ENCODE results near the gene PIAS4.
A peak's percentile ranks its signal among the peaks of the same experiment; 100 is the strongest.

The PIAS4 gene

DNA sequence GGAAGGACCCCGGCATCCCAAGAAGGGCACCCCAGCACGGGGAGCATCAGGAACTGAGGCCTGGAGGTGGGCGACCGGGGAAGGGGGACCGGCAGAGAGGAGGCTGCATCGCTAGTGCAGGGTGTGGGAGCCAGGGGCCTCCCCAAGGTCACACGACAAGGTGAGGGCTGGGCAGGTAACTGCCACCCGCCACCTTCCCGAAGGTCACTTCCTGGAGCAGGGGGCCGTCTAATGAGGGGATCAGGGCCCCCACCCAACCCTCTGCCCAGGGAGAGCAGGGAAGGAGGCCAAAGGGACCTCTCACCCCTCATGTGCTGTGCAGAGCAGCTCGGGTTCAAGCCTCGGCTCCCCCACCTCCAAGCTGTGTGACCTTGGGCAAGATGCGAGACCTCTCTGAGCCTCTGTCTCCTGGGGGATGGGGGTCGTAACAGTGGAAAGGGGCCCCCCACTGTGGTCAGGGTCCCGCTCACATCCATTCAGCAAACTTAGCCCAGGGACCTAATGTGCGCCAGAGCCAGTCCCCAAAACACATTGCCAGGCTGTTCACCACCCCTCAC, 53.2 kb downstream of the PIAS4 start:
- no peak for DNase-seq

DNA sequence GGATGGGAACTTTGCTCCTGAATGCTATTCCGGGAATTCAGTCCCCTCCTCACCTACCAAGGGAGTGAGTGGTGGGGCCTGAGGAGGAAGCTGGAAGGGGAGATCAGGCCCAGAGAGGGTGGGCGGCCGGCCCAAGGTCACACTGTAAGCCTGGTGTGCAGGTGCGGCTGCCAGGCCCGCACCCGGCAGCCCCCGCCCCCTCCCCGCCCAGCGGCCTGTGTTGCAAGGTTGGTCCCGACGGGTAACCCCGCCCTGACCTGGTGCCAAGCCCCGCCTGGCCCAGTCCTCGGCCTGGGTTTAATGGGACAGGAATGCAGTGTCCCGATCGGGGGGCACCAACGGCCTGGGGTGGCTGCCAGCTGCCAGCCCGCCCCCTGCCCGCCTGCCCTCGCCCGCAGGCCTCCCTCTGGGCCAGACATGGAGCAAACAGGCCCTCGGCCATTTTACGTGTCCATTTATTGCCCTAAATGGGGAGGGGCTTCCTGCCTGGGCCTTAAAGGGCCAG, 53.7 kb downstream of the PIAS4 start:
- peak; percentile 34 to 58 for DNase-seq

DNA sequence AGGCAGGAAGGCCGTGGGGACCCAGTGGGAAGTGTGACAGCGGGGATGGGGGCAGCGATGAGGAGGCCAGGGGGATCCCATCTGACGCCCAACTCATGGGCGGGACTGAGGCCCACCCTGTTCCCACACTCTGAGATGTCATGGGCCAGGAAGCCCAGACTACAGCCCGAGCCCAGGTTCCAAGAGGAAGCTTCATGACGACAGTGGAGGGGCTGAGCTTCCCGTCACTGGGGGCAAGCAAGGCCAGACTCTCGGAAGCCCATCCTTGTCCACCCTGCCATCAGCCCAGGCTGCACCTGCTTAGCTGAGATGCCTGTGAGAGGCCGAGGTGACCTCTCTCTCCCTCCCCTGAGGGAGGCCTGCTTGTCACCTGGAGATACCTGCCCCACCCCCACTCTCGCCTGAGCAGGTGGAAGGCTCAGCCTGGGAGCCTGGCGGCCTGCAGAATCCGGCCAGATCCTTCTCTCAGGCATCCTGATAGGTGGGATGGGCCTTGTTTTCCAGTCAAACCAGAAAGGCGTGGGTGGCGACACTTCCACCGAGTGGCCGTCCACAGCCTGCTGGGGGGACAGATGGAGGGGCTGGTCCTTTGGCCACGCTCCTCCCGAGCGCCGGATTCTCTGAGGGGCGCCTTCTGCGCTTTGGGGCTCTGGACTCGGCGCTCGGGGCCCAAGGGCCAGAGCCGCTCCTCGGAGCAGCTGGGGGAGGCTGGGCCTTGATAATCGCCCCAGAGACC, 54.3 kb downstream of the PIAS4 start:
- no peak for DNase-seq

DNA sequence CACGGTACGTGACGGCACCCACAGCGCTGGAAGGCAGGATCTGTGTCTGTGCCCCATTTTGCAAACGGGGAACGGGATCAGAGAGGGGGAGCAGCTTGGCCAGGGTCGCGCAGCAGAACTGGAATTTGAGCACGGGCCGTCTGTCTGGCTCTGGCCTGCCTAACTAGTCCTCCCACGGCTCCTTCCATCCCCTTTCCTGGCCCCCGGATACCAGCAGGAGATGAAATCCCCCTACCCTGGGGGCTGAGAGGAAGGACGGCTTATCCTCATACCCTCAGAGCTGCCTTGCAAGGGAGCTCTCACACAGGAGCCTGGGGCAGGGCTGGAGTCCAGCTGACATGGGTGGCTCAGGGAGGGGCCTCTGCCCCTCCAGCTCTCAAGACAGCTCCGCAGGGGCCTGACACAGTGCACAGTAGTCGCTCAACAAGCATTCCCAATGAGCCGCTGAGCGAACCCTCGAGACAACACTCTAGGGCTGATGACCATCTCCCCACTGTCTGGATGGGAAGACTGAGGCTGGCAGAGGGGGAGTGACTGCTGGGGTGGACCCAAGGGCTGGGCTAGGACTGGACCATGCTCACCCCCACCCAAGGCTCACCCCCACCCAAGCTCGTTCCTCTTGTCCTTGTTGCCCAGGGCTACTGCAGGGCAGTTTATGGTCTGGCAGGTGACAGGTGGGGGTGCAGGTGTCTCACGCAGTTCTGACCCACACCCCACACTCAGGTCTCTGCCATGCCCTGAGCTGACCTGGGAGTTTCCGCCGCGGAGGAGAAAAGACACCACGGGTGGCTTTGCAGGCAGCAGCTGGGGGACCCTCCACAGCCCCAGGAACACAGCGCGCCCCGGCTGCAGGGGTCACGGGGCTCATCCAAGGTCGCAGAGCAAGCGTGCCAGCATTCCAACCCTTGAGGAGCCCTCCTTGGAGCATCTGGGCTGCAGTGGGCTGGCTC, 55.2 kb downstream of the PIAS4 start:
- no peak for DNase-seq

DNA sequence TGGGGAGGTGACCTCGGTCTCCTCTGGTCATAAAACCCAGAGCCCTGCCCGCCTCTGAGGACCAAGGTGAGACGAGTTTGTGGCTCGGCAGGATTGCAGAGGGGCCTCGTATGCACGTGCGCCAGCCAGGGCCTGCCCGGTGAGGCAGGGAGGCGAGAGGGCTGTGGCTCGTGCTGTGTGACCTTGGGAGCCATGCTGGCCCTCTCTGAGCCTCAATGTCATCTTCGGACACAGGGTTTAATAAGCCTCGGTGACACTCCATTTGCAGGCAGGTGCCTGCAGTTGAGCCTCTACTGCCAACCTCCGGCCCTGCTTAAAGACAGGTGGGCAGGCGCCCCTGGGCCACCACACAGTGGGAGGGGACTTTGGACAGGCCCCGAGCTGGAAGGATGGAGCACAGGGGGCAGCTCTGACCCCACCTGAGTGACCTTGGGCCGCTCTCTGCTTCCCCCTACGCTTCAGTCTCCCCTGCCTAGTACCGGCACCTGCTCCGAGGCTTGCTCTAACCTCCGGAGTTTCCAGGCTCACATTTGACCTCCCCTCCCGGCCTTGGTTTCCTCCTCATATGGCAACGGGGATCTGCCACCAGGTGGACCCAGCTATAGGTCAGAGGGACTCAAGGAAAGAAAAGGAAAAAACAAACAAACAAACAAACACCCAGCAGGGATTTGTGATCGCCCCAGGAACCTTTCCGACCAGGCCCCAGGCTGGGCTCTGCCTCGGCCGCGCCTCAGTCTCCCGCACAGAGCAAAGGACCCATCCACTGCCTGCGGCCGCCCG, 56.0 kb downstream of the PIAS4 start:
- DNase-seq: no peak

DNA sequence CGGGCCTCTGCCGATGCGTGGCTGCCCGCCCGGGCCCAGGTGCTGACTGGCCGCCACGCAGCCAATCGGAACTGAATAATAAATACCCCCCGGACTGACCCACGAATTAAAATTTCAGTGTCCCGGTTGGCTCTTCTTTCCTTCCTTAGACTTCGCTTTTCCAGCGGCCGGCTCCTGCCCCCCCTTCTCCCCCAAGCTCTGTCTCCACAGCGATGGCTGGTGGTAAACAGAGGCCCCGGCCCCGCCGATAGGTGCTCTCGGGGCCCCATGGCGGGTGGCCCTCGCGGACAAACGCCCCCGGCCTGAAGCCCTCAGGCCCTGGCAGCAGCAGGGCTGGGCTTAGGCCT, 56.6 kb downstream of the PIAS4 start:
- DNase-seq: no peak

DNA sequence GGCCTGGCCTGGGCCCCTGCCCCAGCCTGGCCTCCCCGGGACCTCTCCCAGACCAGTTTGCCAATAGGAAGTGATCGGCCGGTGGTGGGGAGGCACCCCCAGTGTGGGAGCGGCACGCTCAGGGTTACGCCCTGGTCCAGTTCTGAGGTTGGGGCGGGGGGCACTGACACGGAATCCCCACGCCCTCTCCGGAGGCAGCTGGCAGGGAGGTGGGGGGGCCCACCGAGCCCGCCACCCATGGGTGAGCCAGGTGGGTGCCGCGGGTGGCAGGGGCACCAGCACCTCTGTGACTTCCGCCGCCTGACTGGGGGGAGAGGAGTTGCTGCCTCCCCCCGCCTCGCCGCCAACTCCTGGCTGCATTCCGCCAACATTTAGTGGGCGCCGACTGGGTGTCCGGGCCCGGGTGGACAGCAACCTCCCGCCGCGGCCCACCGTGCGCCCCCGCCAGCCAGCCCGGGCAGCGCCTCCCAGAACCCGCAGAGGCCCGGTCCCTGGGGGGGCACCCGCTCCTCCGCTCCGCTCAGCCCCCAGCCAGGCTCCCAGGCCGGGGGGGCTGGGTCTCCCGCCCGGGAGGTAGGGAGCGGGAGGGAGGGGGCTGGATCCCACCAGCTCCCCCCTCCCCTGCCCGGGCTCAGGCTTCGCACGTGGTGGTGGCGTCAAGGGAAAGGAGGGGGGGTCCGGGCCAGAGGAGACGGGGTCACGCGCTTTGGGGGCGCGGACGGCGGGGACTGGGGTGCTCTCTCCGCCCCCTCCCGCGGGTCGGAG, 57.1 kb downstream of the PIAS4 start:
- DNase-seq: peak; percentile 44 to 64

DNA sequence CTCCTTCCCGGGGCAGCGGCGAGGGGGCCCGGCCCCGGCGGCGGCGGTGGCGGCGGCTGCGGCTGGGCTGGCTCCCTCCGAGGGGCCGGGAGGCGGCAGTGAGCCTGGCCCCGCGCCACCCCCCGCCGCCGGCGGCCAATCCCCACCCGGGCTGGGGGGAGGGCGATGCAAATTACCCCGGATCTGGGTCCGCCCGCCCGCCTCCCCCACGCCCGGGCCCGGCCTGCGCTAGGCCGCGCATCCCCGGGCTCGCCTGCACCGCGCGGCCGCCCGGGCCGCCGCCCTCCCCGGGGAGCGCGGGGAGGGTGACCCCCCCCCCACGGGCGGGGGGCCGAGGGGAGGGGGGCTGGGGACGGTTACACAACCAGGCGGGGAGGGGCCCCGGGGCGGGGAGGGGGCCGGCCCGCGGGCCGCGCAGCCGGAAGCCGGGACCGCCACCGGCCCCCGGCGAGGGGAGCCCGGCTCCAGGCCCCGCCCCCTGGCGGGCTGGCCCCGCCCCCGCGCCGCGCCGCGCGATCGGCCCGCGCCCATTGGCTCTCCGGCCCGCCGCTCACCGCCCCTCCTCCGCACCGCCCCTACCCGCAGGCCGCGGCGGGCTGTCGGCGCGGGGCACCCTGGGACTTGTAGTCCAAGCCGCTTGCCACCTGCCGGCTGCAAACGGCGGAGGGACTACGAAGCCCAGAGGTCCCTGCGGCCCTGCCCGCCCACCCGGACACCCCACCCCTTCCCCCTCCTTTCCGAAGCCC, 58.1 kb downstream of the PIAS4 start:
- peak; percentile 97 to 98 for DNase-seq

DNA sequence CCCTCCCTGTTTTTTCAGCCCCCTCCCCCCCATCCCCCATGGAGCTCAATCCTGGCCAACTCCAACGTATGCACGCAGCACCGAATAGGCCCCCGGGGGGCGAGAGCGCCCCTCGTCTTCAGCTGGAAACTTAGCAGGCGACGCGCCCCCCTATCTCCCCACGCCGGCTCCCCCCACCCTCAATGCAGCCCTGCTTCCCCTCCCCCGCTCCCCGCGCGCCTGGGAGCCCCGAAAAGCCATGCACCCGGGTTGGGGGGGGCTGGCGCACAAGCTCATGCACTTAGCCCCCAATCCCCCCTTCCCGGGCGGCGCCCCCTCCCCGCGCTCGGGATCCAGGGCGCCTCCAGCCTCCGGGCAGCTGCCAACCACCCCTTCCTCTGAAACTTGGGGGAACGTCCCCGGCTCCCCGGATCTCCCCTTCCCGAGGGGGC, 58.7 kb downstream of the PIAS4 start:
- peak; percentile 42 to 58 for DNase-seq

DNA sequence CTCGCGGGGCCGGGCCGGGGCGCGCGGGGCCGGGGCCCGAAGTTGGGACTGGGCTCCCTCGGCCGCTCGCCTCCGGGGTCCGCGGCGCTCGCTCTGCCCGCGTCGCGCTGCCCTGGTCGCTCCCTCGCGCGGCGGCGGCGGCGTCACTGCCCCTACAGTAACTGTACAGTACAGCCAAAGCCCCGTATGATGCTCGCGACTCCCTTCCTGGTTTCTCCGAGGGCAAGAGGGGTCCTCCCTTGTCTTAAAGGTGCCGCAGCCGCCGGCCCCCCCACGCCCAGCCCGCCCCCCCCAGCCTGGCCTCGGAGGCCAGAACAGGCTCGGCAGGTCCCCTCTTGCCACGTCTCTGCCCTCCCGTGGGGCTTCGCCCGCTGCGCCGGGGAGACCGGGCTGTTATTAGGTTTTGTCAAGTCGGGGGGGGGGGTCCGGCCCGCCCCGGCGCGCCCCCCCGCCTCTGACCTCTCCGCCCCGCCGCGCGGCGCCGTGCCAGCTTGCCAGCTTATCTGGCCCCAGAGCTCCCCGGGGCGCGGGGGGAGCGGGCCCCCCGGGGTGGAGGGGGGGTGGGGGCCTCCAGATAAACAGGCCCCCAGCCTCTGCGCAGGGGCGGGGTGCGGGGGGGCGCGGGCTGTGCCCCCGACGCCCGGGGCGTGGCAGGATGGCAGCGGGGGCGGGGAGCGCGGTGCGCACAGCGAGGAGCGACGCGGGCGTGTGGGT, 59.3 kb downstream of the PIAS4 start, which contains the start of gene ZBTB7A:
ZBTB7A (minus strand) TSS at position 218 of the 714 bp plus-strand sequence. CDS start 11,667 bp downstream, outside the sequence.
- DNase-seq: peak; percentile 82 to 85

DNA sequence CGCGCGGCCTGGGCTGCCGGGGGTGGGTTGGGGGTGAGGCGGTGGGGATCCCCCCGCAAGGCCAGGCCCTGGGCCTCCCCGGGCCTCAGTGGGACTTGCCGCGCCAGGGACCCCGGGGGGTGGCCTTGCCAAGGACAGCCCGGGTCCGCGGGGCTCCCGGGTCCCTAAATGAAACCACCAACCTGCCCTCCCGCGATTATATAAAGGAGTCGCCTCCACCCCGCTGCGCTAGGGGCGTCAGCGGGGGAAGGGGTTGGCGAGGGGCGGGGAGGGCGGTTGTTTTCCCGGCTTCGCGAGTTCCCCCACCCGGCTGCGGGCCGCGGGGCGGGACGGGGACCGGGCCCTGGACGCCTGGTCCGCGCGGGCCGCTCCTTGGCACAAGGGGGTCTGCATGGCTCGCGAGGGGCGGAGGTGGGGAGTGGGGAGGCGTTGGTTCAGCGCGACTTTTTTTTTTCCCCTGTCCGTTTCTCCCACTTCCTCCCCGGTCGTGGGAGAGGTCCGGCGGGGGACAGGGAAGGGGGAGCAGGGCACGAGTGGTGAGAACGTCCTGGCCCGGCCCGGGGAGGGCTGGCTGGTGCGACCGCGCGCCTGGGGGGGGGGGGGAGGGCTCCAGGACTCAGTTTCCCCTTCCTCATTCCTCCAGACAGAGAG, 60.0 kb downstream of the PIAS4 start:
- no peak for DNase-seq

DNA sequence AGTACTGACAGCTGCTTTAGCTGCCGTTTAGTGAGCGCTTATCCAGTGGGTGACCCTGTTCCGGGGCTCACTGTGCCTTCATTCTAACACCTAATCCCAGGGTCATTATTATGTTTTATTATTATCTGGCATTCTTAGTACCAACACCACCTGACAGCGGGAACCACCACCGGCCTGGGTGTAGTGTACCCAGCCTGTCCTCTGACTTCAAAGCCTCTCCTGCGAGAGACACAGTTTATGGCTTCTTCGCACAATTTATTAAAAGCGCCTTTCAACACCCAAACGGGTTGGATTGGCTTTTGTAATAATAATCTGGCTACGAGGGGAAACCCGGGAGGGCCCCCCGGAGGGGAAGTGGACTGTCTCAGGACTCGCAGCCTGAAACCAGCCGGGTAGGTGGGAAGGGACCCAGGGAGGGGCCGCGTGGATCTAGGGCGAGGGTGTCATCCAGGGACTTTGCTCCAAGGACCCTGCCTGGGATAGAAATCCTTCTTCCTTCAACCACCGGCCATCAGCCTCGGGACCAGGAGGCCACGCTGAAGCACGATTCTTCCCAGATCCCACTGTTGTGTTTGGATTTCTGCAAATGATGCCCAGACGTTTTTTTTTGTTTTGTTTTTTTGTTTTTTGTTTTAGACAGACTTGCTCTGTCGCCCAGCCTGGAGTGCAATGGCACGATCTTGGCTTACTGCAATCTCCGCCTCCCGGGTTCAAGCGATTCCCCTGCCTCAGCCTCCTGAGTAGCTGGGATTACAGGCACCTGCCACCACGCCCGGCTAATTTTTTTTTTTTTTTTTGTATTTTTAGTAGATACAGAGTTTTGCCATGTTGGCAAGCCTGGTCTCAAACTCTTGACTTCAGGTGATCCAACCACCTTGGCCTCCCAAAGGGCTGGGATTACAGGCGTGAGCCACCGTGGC, 60.8 kb downstream of the PIAS4 start:
- DNase-seq: no peak

DNA sequence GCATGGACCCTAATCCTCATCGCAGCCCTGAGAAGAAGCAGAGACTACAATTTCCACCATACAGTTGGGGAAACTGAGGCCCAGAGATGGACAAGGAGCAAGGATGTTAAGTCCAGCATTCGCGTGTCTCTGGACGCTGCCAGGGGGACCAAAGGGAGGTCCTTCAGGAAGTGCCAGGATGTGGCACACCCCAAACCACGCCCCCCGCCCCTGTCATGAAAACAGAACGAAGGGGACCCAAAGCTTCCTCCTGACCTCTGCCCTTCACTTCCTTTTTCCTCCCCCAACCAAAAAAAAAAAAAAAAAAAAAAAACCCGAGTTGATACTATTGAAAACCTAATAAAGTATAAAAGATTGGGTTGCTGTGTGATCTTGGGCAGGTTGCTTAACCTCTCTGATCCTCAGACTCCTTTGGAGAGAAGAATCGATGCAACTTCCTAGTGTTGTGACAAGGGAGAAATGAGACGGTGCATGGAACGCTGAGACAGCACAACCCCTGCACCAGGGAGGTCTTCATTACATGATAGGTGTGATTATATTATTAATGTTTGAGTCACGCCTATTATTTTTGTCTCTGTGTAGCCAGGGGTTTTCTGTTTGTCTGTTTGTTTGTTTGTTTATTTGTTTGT, 61.9 kb downstream of the PIAS4 start:
- DNase-seq: peak; percentile 65 to 74

DNA sequence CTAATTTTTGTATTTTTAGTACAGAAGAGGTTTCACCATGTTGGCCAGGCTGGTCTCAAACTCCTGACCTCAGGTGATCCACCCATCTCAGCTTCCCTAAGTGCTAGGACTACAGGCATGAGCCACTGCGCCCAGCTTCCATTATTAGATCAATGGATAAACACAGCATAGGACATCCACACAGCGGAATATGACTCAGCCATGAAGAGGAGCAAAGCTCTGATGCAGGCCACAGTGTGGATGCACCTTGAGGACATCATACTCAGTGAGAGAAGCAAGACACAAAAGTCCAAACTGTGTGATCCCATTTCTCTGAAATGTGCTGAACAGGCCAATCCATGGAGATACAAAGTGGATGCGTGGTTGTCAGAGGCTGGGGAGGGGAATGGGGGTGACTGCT, 64.1 kb downstream of the PIAS4 start:
- no peak for DNase-seq

DNA sequence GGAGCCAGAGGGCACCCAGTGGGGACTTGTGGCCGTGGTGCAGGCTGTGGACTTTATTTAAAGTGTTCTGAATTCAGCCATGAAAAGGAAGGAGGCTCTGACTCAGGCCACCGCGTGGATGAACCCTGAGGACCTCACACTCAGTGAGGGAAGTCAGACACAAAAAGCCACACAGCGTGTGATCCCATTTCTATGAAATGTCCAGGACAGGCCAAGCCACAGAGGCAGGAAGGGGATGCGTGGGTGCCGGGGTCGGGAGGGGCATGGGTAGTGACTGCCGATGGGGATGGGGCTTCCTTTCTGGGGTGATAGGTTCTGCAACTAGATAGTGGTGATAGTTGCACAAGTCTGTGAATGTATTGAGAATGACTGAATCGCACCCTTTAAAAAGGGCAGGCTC, 67.8 kb downstream of the PIAS4 start:
- no peak for DNase-seq

DNA sequence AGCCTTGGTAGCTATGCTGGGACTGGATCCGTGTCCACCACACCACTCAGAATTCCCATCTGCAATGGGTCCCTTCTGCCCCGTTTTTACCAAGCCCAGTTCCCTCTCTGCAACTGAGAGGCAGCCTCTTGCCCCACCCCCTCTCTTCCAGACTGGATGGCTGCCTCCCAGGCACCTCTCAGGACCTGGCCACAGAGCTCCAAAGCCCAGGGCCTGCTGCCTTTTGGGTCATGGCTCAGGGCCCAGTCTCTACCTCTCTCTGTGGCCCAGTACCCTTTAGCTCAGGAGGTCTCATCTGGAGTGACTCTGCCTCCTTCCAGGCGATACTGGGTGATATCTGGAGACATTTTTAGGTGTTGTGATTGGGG, 69.5 kb downstream of the PIAS4 start:
- DNase-seq: no peak

DNA sequence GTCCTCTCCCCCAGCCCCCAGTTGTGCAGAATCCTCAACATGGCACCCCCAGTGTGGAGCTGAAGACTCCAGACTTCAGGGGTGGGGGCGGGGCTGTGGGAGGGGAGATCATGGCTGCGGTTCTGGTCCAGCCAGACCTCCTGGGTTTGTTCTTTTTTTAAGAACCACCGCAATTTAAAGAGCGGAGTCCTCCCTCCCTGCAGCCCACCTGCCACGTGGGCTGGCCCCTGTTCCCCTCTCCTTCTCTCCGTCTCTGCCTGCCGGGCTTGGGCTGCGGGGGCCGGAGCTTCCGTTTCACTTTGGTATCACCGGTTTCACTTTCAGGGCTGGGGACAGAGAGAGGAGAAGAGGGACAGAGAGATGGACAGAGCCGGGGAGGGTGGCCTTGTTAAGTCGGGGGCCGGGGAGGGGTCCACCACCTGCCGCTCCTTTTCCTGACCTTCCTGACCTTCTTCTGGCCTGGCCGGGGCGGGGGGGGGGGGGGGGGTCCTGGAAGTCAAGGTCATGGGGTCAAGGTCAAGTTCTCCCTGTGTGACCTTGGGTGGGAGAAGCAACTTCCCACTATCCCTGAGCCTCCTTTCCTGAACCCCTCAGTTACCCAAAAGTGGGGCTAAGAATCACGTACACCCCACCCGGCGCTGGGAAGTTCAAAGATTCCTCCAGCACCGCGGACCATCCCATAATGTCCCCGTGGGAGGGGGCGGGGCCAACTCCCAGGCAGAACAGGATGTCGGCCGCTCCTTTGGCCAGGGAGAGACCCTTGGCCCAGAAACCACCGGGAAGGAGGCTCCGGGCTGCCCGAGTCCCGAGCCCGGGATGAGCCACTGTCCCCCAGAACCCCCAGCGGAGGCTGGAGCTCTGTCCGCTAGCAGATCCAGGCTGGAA, 70.5 kb downstream of the PIAS4 start:
- peak; percentile 50 to 61 for DNase-seq
